OCI-LY3 (cell line): ENCODE measurements around the gene NFIA.

Experiments used
- H2AFZ ChIP-seq: fragments of 200-600, 300-600 bp; shearing (Covaris generic); 2 replicates; pipeline ENCODE4 v1.6.0; 2014; ENCODE audit warnings: antibody characterized with exemption, low read depth, low read length
- H3K27ac ChIP-seq: fragments of 200-600, 300-600 bp; sonication (generic); 2 replicates; pipeline ENCODE4 v1.5.1; 2014; ENCODE audit warnings: mild to moderate bottlenecking, low read length, moderate library complexity, mixed read lengths
- H3K27me3 ChIP-seq: fragments of 200-600, 300-600 bp; sonication (generic); 2 replicates; pipeline ENCODE4 v1.6.1; 2014; ENCODE audit warnings: low read depth, low read length, mixed read lengths
- H3K36me3 ChIP-seq: fragments of 200-600, 300-600 bp; sonication (generic); replicated peaks from 2 replicates; pipeline ENCODE3; 2014; ENCODE audit warnings: low read depth, low read length, mixed read lengths
- H3K4me1 ChIP-seq: fragments of 300-600, 200-600 bp; sonication (generic); 2 replicates; pipeline ENCODE4 v1.6.1; 2014; ENCODE audit warnings: low read length, mixed read lengths
- H3K4me2 ChIP-seq: fragments of 200-600, 300-600 bp; sonication (generic); 2 replicates; pipeline ENCODE4 v1.6.1; 2014; ENCODE audit warnings: low read length, mixed read lengths
- H3K4me3 ChIP-seq: fragments of 300-600, 200-600 bp; sonication (generic); 2 replicates; pipeline ENCODE4 v1.5.1; 2014; ENCODE audit warnings: antibody characterized with exemption, mild to moderate bottlenecking, low read length, moderate library complexity
- H3K79me2 ChIP-seq: fragments of 300-600, 200-600 bp; shearing (Covaris generic); 2 replicates; pipeline ENCODE4 v1.6.1; 2014; ENCODE audit warnings: mild to moderate bottlenecking, low read length, mixed read lengths
- H3K9ac ChIP-seq: fragments of 300-600, 200-600 bp; shearing (Covaris generic); 2 replicates; pipeline ENCODE4 v1.6.0; 2014; ENCODE audit warnings: mild to moderate bottlenecking, low read length, moderate library complexity
- H3K9me3 ChIP-seq: fragments of 200-600, 300-600 bp; shearing (Covaris generic); 2 replicates; pipeline ENCODE4 v1.6.1; 2014; ENCODE audit warnings: low read length, mixed read lengths; ENCODE audit not compliant: insufficient read depth
- H4K20me1 ChIP-seq: fragments of 200-600, 300-600 bp; sonication (generic); 2 replicates; pipeline ENCODE4 v1.6.1; 2016; ENCODE audit warnings: low read length, mixed read lengths; ENCODE audit not compliant: insufficient read depth
- EZH2phosphoT487 ChIP-seq: fragments of 200-600 bp; shearing (Covaris generic); IDR thresholded peaks from 2 replicates; pipeline ENCODE4 v1.6.1; 2018; ENCODE audit warnings: antibody characterized with exemption, mixed run types, low read depth
- TF ChIP-seq, protein P1 (sequence below): fragments of 200-600, 300-600 bp; sonication (generic); IDR thresholded peaks from 2 replicates; pipeline ENCODE4 v1.5.1; 2014; ENCODE audit warnings: antibody characterized with exemption, low read length, low read depth

The NFIA gene

GRCh38 chr1:61332196-61332753 is 249.9 kb downstream of the NFIA start:
- Histone ChIP-seq H3K79me2 (no peaks in the 10 kb centered on the region), H3K36me3 (no peaks in the 10 kb centered on the region), H3K9me3 (no peaks in the 10 kb centered on the region), H3K4me3 (no peak overlapping the region), H3K4me1 (no peaks in the 10 kb centered on the region), H4K20me1 (no peaks in the 10 kb centered on the region), H3K4me2 (no peak overlapping the region), H3K27me3 (no peaks in the 10 kb centered on the region; the same call in 1 of the 2 replicates), H3K9ac (no peak overlapping the region), H3K27ac (no peak overlapping the region), H2AFZ (no peak overlapping the region)
- no peak for TF ChIP-seq EZH2phosphoT487
- TF ChIP-seq, protein P1, sequence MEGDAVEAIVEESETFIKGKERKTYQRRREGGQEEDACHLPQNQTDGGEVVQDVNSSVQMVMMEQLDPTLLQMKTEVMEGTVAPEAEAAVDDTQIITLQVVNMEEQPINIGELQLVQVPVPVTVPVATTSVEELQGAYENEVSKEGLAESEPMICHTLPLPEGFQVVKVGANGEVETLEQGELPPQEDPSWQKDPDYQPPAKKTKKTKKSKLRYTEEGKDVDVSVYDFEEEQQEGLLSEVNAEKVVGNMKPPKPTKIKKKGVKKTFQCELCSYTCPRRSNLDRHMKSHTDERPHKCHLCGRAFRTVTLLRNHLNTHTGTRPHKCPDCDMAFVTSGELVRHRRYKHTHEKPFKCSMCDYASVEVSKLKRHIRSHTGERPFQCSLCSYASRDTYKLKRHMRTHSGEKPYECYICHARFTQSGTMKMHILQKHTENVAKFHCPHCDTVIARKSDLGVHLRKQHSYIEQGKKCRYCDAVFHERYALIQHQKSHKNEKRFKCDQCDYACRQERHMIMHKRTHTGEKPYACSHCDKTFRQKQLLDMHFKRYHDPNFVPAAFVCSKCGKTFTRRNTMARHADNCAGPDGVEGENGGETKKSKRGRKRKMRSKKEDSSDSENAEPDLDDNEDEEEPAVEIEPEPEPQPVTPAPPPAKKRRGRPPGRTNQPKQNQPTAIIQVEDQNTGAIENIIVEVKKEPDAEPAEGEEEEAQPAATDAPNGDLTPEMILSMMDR = no peak

DNA sequence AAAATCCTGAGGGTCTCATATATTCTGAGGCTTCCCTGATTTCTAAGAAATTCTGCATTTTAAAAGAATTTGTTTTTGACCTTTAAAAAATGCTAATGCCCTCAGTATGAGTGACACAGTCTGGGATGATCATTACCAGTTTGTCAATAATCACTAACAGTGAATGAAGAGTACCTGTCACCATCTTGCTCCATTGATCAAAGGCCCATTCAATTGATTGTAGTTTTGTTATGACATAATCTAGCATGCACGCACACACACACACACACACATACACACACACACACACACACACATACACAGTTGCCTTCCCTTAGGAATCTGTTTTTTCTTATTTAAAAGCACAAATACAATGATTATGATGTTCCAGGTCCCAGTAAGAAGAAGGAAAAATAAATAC is 250.4 kb downstream of the NFIA start:
- no peak overlapping the region for H3K9ac ChIP-seq
- H3K4me1 ChIP-seq = no peaks in the 10 kb centered on the region
- no peaks in the 10 kb centered on the region for H3K36me3 ChIP-seq
- no peak overlapping the region for H3K4me2 ChIP-seq
- H3K27me3 ChIP-seq = peaks cover 3% of the 10 kb centered on the region; the same call in 1 of the 2 replicates
- no peak overlapping the region for H2AFZ ChIP-seq
- H4K20me1 ChIP-seq = no peaks in the 10 kb centered on the region
- no peaks in the 10 kb centered on the region for H3K9me3 ChIP-seq
- TF ChIP-seq, protein P1 = no peak
- TF ChIP-seq EZH2phosphoT487 = no peak
- no peaks in the 10 kb centered on the region for H3K79me2 ChIP-seq
- no peak overlapping the region for H3K27ac ChIP-seq
- H3K4me3 ChIP-seq = no peak overlapping the region

DNA sequence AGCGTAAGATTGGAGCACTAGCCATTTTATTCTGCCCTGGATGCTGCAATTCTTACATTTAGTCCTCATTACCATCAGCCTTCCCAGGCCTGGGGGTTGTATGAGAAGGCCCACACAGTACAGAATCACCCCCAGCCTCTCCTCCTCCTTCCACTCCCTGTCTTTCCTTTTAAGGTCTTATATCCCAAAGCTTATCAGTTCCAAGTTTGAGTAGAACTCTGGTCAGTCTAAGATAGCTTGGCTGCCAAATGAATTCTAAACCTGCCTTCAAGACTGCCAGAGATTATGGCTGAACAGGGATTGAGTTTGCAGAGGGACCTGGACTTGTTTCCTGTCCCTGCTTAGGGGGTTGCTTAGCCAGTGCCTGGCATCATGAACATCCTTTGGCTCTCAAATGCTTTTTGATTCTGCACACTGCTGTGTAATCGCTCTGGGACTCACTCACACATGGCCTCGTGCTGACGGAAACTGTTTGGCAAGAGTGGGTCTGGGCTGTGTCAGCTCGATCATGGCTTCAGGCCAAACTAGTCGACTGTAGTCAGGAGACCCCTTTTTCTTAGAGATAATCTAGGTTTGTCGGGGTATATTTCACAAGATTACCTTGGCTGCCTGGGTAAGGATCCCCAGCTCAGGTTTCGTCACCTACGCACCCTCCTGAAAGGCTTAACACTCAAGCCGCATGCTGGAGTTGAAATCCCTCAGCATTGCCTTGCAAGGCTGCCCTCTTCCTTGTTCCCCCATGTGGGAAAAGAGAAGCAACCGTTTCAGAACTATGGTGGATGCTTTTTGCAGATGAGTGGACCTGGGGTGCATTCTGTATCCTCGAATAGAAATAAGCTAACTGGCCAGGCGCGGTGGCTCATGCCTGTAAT is 252.6 kb downstream of the NFIA start:
- H3K4me2 ChIP-seq = no peak overlapping the region
- TF ChIP-seq, protein P1 = no peak
- no peak for TF ChIP-seq EZH2phosphoT487
- H3K9me3 ChIP-seq = no peaks in the 10 kb centered on the region
- H3K27ac ChIP-seq = no peak overlapping the region
- no peak overlapping the region for H2AFZ ChIP-seq
- H3K9ac ChIP-seq = no peak overlapping the region
- H4K20me1 ChIP-seq = no peaks in the 10 kb centered on the region
- H3K79me2 ChIP-seq = no peaks in the 10 kb centered on the region
- no peaks in the 10 kb centered on the region for H3K36me3 ChIP-seq
- no peaks in the 10 kb centered on the region for H3K4me1 ChIP-seq
- peaks cover 11% of the 10 kb centered on the region; the same call in 1 of the 2 replicates for H3K27me3 ChIP-seq
- no peak overlapping the region for H3K4me3 ChIP-seq

DNA sequence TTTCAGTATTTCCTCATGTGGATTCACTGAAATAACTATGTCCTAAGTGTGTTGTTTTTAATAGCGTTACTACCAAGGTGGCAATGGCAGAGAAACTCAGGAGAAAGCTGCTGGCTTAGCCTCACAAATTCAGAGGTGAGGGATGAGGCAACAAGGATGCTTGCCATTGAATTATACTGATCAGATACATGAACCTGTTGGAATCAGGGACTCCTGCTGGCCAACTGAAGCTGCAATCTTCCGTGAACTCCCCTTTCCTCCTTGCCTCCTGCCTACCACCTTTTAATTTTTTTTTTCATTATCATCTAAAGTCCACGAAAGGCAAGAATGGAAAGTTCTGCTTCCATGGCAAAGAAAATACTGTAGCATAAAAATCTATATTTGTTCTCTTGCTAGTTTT is 254.7 kb downstream of the NFIA start:
- no peaks in the 10 kb centered on the region for H3K79me2 ChIP-seq
- H3K4me3 ChIP-seq = no peak overlapping the region
- H3K4me2 ChIP-seq = no peak overlapping the region
- no peaks in the 10 kb centered on the region for H3K4me1 ChIP-seq
- no peak overlapping the region for H3K27ac ChIP-seq
- H4K20me1 ChIP-seq = no peaks in the 10 kb centered on the region
- no peaks in the 10 kb centered on the region for H3K9me3 ChIP-seq
- no peak for TF ChIP-seq EZH2phosphoT487
- TF ChIP-seq, protein P1 = no peak
- no peaks in the 10 kb centered on the region for H3K36me3 ChIP-seq
- H3K27me3 ChIP-seq = peaks cover 11% of the 10 kb centered on the region; the same call in 1 of the 2 replicates
- no peak overlapping the region for H3K9ac ChIP-seq
- no peak overlapping the region for H2AFZ ChIP-seq
